GM13977 (cell line): ENCODE measurements around the gene NECAB3.

Experiments used
- DNase-seq: peaks from one replicate; pipeline ENCODE4 v3.0.0; 2012; ENCODE audit warnings: low spot score
- CTCF ChIP-seq: IDR thresholded peaks from 2 replicates; pipeline ENCODE4 v1.5.1; 2012; ENCODE audit warnings: mild to moderate bottlenecking, control low read depth; ENCODE audit not compliant: insufficient read depth; ENCODE audit errors: extremely low read depth, missing control alignments
- in situ Hi-C: fragments of 300-500 bp; cut with MboI; formaldehyde crosslinking; loops from one replicate; pipeline ENCODE4 v1.12.0; 2022; ENCODE audit warnings: low sequenced_read_pairs, low pct_unique_long_range_greater_than_20kb, mixed read lengths, inconsistent platforms; ENCODE audit not compliant: unreplicated experiment

NECAB3 gene

GRCh38 chr20:33663161-33664084 is 10.8 kb downstream of the NECAB3 start:
- TF ChIP-seq CTCF, result no peak
- in situ Hi-C loops, result no loop called here
- peak; percentile 93 for DNase-seq

- no peak for DNase-seq
- no peak for TF ChIP-seq CTCF
- in situ Hi-C loops, result no loop called here
These were observed 12.1 kb downstream of the NECAB3 start, which contains the start of gene C20orf144 for GRCh38 chr20:33662172-33662571. C20orf144 (plus strand) TSS chr20:33662327; CDS start chr20:33662346, 19 bp downstream.

GRCh38 chr20:33660685-33661058 is 13.6 kb downstream of the NECAB3 start:
- in situ Hi-C loops, result no loop called here
- no peak for TF ChIP-seq CTCF
- no peak for DNase-seq

GRCh38 chr20:33660035-33660684 is 14.1 kb downstream of the NECAB3 start:
- DNase-seq, result no peak
- TF ChIP-seq CTCF, result no peak
- in situ Hi-C loops, result no loop called here

GRCh38 chr20:33659341-33660034 is 14.7 kb downstream of the NECAB3 start:
- no peak for TF ChIP-seq CTCF
- in situ Hi-C loops, result loop anchor here (10.0 kb wide), 1 partner anchor 205 kb away; no protein-coding TSS in a partner anchor
- DNase-seq, result no peak

- TF ChIP-seq CTCF, result no peak
- no peak for DNase-seq
- in situ Hi-C loops, result loop anchor here (10.0 kb wide), 1 partner anchor 204 kb away; no protein-coding TSS in a partner anchor
These were observed 15.3 kb downstream of the NECAB3 start for GRCh38 chr20:33658929-33659328.
